GM19324 (cell line): ENCODE measurements around the gene GNB3.

Experiments used
- ATAC-seq: cut with Tn5 transposase; IDR thresholded peaks from one replicate; pipeline ENCODE4 v1.9.1; 2021; ENCODE audit warnings: mild to moderate bottlenecking, moderate library complexity; ENCODE audit not compliant: unreplicated experiment, low FRiP score

GNB3 gene

DNA sequence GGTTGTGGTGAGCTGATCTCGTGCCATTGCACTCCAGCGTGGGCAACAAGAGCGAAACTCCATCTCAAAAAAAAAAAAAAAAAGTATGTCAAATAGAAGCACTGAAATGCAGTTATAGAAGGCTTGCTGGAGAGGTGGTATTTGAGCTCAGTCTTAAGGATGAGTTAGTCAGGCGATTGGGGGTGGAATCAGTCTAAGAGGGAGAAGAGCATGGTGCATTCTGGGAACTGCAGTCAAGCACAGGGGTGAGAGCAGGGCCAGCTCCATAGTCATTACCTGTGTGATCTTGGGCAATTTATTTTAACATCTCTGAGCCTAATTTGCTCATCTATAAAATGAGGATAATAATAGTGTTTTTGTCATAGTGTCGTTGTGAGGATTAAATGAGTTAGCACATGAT is 5.9 kb upstream of the GNB3 start:
- no peak for ATAC-seq

DNA sequence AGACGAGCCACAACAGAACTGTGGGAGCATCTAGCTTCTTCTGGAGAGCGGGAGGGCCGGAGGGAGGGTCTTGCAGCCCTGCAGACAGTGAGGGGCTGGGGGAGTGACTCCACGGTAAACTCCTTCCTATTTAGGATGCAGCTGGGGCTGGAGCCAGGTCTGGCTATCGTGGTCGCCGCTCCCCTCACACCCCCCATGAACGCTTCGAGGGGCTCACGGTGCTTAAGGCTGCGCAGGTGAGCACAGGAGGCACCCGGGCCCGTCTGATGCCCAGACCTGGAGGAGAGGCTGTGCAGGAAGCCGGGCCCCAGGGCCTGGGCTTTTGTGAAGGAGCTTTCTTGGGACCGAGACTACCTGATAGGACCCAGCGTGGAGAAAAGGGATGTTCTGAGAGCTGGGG is 3.9 kb upstream of the GNB3 start:
- ATAC-seq, result no peak

DNA sequence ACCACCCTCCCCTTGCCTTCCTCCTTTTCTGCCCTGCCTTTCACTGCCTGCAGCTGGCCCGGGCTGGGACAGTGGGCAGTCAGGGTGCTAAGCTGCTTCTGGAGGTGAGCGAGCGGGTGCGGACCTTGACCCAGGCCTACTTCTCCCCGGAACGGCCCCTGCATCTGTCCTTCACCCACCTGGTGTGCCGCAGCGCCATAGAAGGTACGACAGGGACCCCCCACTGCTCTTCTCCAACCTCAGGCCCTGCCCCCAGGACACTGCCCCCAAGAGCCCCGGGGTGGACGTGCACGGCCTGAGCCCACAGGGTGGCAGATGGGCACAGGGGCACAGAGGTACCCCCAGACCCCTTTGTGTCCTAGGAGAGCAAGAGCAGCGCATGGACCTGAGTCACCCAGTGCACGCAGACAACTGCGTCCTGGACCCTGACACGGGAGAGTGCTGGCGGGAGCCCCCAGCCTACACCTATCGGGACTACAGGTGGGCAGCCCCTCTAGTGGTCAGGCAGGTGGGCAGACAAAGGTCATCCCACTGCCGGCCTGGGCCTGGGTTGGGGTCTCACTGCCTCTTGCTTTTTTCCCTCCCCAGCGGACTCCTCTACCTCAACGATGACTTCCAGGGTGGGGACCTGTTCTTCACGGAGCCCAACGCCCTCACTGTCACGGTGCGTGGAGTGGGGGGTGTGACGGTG is 3.2 kb upstream of the GNB3 start:
- ATAC-seq, result no peak

DNA sequence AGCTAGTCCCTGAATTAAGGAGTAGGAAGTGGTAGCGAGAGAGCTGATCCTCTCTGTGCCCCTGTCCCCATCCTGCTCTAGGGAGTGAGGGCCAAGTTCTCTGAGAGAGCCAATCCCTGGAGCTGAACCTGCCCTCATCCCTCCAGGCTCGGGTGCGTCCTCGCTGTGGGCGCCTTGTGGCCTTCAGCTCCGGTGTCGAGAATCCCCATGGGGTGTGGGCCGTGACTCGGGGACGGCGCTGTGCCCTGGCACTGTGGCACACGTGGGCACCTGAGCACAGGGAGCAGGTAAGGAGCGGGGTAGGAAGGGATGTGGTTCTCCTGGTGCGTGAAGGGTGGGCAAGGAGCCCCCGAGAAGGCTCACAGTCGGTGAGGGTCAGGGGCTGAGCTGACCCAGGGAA is 1.9 kb upstream of the GNB3 start:
- no peak for ATAC-seq

DNA sequence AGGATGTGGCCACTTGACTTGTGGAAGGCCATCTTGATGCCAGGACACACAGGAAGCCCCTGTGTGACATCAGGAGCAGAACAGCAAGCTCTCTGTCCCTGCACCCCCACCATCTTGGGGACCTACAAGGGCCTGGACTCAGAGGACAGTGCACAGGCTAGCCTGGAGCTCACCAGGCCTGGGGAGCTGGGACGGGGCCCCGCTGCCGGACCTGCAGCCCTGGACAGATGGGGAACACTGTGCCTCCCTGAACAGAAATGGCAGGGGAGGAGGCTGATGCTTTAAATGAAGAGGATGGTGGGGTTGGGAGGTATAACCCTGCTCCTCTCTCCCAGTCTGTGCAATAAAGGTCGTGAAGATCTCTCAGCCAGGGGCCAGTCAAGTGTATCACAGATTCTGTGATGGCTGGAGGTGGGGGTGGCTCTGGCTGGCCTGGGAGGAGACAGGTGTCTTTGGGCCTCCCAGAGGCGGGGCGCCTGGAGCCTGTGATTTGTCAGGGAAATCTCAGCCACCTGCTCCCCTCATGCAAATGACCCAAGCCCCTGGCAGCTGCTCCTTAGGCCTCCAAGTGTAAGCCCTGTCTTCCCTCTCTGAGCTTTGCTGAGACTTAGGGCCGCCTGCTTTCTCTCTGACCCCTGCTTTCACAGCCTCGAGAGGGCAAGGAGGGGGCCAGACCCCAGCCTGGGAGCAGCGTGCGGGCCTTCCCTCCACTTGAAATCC is 1.1 kb upstream of the GNB3 start:
- ATAC-seq, result peak; percentile 82

DNA sequence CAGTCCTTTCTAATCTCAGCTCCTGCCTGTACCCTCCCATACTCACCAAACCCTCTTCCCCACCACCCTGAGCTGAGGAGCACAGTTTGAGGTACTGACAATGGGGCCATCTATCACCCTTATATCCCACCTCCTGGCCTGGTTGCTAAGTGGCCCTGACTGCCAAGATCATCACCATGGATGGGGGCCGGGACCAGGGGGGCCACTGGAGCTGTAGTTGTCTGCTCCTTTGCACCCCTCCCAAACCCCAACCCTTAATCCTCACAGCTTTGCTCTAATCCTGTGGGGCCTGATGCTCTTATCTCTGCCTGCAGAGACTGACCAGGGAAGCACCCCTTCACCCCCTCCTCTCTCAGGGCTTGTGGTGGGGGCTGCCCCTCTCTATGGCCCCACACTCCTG is 395 bp upstream of the GNB3 start:
- ATAC-seq, result no peak

DNA sequence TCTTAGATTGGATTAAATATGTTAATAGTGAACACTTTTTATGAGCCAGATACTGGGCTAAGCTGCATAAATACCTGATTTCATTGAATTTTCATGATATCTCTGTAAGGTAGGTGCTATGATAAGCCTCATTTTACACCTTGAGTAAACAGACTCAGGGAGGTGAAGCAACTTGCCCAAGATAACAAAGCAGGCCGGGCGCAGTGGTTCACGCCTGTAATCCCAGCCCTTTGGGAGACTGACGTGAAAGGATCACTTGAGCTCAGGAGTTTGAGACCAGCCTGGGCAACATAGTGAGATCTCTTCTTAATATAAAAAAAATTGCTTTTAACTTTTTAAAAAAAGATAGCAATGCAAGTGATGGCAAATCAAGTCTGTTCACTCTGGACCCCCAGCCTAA is 1.4 kb downstream of the GNB3 start:
- ATAC-seq, result no peak

DNA sequence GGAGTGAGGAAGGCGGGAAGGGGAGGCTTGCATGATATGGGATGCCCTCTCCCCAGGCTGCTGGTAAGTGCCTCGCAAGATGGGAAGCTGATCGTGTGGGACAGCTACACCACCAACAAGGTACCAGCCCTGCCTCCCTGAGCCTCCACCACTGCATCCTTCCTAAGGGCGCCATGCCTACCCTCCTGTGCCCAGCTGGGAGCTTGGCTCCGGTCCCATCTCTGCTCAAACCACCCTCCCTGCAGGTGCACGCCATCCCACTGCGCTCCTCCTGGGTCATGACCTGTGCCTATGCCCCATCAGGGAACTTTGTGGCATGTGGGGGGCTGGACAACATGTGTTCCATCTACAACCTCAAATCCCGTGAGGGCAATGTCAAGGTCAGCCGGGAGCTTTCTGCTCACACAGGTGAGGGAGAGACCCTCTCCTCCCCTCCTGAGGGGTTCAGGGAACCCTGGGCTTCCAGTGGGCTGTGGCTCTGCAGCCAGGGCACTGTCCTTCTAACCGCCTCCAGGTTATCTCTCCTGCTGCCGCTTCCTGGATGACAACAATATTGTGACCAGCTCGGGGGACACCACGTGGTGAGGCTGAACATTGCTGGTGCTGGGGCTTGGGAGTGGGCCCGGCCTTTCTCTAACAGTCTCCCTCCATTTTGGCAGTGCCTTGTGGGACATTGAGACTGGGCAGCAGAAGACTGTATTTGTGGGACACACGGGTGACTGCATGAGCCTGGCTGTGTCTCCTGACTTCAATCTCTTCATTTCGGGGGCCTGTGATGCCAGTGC is 2.6 kb downstream of the GNB3 start:
- ATAC-seq, result no peak

DNA sequence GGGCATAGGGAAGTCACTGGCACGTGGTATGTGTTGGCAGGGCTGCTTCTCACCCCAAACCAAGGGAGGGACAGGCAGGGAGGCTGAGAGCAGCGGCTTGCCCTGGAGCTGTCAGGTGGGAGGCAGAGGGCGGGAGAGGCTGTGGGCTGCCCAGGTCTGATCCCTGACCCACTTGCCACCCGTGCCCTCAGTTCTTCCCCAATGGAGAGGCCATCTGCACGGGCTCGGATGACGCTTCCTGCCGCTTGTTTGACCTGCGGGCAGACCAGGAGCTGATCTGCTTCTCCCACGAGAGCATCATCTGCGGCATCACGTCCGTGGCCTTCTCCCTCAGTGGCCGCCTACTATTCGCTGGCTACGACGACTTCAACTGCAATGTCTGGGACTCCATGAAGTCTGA is 4.7 kb downstream of the GNB3 start:
- ATAC-seq, result no peak

DNA sequence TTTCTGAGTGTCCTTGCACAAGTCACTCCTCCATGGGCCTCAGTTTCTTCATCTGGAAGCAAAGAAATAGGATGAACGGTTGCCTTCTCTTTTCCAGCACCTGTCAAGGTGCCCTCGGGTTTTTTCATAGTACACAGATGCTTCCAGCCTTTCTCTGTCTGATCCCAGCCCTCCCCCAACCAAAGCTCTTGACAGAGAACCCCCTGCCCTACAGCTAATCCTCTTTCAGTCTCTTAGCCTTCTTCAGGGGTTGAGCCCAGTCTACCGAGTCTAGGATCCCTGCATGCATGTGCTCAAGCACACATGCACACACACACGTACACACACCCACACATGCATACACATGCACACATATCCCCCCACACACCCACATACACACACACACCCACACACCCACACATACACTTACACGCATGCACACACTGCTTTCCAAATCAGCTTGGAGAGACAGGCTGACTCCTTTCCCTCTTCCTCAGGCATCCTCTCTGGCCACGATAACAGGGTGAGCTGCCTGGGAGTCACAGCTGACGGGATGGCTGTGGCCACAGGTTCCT is 5.7 kb downstream of the GNB3 start:
- no peak for ATAC-seq

DNA sequence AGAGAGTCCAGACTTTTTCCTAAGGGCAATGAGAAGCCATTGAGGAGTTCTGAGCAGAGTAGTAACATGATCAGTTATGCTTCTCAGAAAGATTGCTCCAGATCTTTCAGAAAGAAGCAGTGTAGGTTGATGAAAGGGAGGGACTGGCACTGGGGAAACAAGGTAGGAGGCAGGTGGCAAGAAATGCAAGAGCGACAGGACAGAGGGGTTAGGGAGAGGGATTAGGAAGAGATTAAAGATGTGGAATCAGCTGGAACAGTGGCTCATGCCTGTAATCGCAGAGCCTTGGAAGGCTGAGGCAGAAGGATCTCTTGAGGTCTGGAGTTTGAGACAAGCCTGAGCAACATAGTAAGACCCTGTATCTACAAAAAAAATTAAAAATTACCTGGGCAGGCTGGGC is 7.0 kb downstream of the GNB3 start:
- no peak for ATAC-seq

DNA sequence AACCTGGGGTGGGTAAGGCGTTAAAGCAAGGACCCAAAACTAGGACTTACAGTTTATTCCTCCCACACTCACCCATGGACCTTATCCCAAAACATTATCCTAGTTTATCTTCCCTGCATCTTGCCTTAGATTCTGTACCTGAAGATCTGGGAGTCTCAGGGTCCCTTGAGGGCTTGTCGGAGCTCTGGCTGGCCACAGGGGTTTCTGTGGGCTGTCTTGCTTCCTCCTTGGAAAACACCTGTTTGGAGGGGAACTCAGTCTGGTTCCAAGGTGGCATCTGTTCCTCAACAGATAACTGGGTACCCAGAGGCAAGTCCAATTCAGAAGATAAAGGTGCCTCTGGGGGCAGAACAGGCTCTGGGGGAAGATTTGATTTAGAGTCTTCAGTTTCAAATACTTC is 8.7 kb downstream of the GNB3 start:
- ATAC-seq, result no peak

DNA sequence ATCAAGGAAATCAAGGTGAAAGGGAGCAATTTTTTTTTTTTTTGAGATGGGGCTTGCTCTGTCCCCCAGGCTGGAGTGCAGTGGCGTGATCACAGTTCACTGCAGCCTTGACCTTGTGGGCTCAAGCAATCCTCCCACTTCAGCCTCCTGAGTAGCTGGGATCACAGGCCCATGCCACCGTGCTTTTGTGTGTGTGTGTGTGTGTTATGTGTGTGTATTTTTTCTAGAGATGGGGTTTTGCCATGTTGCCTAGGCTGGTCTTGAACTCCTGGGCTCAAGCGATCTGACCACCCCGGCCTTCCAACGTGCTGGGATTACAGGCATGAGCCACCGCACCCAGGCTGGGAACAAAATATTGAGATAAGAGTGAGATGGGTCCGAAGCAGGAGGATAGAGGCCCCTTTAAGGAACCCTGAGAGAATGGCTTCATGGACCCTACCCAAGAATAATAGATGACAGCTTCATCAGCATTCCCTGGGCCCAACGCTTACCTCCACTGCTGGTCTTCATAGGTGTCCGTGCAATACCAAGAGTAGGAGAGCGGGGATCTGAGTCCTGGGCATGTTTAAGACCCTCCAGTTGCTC is 9.3 kb downstream of the GNB3 start:
- ATAC-seq, result no peak

DNA sequence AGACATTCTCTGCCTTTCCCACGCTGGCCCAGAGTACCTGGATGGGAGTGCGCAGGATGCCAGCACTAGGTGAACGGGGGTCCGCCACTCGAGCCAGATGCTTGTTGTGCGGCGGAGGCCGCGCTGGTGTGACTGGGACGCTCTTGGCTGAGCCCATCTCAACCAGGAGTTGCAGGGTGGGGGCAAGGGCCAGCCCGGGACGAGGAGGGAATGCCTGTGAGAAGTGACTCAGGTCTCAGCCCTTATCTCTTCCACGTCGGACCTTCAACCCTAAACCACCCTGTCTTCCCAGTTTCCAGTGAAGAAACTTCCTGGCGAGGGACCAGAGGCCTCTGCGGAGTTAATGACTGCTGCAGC is 10.0 kb downstream of the GNB3 start:
- ATAC-seq, result no peak

DNA sequence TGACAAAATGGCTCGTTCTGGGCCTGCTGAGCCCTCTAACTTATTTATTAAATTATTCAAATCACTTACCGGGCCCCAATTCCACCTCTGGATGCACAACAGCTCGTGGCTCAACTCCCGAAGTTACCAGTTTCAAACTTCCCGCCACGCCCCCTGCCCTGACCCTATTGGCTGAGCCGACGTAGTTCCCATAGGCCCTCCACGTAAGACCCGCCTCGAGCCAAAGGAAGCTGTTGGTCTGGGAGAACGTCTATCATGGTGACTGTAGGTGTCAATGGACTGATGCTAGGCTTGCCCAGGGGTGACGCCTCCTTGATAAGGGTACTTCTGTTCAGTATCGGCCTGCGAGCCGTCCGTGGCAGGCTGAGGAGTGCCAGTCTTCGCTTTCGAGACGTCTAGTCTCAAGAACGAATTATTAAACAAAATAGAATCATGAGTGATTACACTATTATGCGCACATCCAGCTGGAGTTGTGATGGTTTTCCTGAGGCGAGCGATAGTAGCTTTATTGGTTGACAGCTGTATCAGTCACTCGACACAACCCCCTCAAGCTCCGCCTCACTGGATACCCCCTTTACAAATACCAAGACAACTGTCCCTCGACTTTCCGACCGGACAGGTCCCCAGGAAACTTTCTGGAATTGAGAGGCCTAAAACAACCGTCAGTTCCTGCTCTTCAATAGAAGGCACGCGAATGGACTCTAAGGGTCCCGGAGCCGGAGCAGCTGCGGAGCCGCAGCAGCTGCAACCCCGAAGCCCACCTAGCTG is 10.6 kb downstream of the GNB3 start, which contains the start of gene CDCA3:
TSS of gene CDCA3 (minus strand) at position 134 of the 768 bp plus-strand sequence. CDS start 334 bp downstream, outside the sequence.
- peak; percentile 48 for ATAC-seq

DNA sequence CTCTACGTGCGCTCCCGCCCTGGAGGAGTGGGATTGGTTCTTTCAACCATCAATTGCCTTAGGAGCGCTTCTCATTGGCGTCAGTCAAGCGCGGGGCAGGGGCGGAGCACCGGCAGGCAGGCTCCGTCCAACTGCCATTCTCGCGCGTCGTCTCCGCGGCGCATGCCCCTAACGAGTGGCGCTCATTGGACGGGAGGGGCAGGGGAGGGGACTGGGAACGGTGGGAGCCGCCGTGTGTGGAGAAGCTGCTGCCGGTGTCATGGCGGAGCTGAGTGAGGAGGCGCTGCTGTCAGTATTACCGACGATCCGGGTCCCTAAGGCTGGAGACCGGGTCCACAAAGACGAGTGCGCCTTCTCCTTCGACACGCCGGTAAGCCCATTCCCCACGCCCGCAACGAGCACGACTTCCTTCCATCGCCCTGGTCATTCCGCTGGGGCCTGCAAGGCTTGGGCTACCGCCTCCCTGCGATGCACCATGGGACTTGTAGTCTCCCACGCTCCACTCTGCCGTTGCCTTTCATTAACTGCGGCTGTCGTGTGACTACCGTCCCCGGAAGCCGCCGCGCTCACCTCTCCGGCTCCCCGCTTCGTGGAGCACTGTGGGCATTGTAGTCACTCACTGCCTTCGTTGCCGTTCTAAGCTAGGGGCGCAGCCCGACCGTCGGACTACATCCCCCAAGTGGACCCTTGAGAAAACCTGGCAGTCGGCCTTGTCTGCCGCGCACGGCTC is 11.4 kb downstream of the GNB3 start, which contains the start of gene USP5:
TSS of gene USP5 (plus strand) at position 230 of the 730 bp plus-strand sequence. CDS start at position 260, 30 bp downstream.
- ATAC-seq, result peak; percentile 81

DNA sequence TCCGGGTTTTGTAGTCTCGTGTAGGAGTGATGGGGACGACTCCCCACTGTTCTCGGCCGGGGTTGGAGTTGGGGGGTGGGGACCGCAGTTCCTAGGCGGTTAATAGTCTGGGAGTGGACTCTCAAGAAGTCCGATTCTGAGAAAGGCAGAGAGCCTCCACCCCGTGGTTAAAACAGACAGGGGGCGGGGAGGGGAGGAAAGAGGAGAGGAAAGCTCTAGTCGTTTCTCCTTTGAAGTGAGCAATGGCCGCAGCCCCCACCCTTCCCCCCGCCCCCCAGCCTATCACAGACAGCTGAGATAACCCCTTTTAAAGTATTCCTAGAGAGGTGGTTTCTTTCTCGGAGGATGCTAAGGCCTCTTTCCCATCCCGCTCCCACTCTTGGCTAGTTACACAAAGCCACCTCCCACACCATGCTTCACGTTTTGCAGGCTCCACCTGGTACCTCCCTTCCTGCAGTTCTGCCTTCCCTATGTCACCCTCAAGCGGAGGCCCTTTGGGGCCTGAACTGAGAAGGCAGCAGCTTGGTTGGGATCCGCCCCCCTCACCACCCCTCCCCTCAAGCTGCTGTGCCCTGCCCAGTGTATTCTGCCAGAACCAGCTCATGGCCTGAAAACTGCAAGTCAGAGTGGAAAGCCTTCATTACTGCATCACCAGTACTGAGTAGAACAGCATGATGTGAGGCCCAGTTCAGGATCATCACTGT is 12.1 kb downstream of the GNB3 start:
- no peak for ATAC-seq

DNA sequence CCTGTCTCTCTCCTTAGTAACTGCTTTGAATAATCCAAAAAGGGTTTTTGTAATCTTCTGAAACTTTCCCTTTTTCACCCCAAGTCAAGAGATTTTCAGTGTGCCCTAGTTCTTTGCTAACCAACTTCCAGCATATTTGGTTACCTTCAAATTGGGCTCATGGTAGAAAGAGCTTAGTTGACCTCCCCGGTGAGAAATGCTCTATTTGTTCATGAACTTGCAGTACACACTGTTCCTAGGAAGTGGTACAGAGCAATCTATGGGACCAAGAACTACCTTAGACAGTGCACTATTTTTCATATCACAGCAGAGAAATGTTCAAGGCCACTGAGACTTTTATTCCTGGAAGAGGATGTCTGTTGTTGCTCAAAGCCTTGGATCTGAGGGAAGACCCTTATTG is 12.9 kb downstream of the GNB3 start:
- ATAC-seq, result no peak

DNA sequence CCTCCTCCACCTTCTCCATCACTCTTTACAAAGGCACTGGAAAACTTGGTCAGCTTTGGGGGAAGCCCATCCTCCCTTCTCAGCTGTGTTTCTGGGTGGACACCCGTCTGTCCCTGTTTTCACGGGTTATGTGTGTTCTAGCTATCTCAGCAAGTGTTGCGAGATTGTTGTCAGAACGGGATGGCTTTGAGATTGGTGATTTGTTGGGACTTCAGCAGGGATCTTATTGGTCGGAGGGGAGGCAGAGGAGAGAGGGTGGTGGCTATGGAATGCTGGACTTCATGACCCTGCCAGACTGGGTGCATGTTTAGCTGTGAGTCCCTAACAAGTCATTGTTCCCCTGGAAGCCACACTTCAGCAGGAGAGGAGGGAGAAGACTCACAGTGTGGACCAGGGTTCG is 13.3 kb downstream of the GNB3 start:
- ATAC-seq, result no peak
